Cardiac fibroblast (primary cell): Measurements from ENCODE around the gene CFDP1.
A peak's percentile ranks its signal among the peaks of the same experiment; 100 is the strongest.

Source experiments
- DNase-seq, 2 donors: peaks; one replicate each; pipeline versions ENCODE4 v3.0.0 to v3.0.0-alpha.2; 2010; ENCODE audit warnings: low read depth in 2 of 2
- H3K4me3 ChIP-seq, 2 donors: replicated peaks in 1 of 2; 1 replicate in 1 of 2; 2 replicates in 1 of 2; pipeline ENCODE4 v1.5.1; 2011; ENCODE audit warnings: low read depth in 2 of 2, low read length in 2 of 2, mild to moderate bottlenecking in 2 of 2, moderate library complexity in 1 of 2
- CTCF ChIP-seq: IDR thresholded peaks from one replicate; pipeline ENCODE4 v1.5.1; 2011; ENCODE audit warnings: low read depth, mild to moderate bottlenecking, low read length, inconsistent platforms

CFDP1 gene

GRCh38 chr16:75264457-75264998 is 168.8 kb downstream of the CFDP1 start:
- no peak for TF ChIP-seq CTCF
- DNase-seq, result peak; percentile 40 to 61
- peak overlapping the region; percentile 96 to 98 for H3K4me3 ChIP-seq

- DNase-seq, result peak in 1 of 2 donors; percentile 33
- TF ChIP-seq CTCF, result no peak
- H3K4me3 ChIP-seq, result peak overlapping the region; percentile 96 to 98
Measured at GRCh38 chr16:75263963-75264445, 169.3 kb downstream of the CFDP1 start.

GRCh38 chr16:75263291-75263962 is 169.9 kb downstream of the CFDP1 start:
- TF ChIP-seq CTCF, result no peak
- H3K4me3 ChIP-seq, result peak overlapping the region; percentile 15 to 96
- no peak for DNase-seq

- H3K4me3 ChIP-seq, result no peak overlapping the region
- DNase-seq, result no peak
- TF ChIP-seq CTCF, result no peak
Measured at GRCh38 chr16:75262800-75263127, 170.5 kb downstream of the CFDP1 start.

GRCh38 chr16:75262104-75262799 is 171.1 kb downstream of the CFDP1 start:
- no peak for TF ChIP-seq CTCF
- peak in 1 of 2 donors; percentile 64 for DNase-seq
- no peak overlapping the region for H3K4me3 ChIP-seq

GRCh38 chr16:75261590-75262078 is 171.7 kb downstream of the CFDP1 start:
- no peak for TF ChIP-seq CTCF
- no peak for DNase-seq
- no peak overlapping the region for H3K4me3 ChIP-seq
